Panc1 (cell line): ENCODE results near the gene LHFPL3.

Experiments
- CTCF ChIP-seq: fragments of 450-650 bp; IDR thresholded peaks from 2 replicates; pipeline ENCODE4 v1.5.1; 2017; ENCODE audit warnings: mild to moderate bottlenecking
- POLR2AphosphoS5 ChIP-seq: IDR thresholded peaks from 2 replicates; pipeline ENCODE4 v1.6.1; 2012; ENCODE audit warnings: mild to moderate bottlenecking, low read depth, low read length, moderate library complexity
- REST ChIP-seq, 2 experiments: IDR thresholded peaks; 2 replicates each; pipeline ENCODE4 v1.6.1; 2011 to 2012; ENCODE audit warnings: low read depth in 2 of 2, control low read depth in 1 of 2, low read length in 1 of 2, mild to moderate bottlenecking in 1 of 2, moderate library complexity in 1 of 2; ENCODE audit not compliant: insufficient read depth in 1 of 2

- no peak for TF ChIP-seq CTCF
- no peak for TF ChIP-seq POLR2AphosphoS5
- TF ChIP-seq REST (IDR thresholded peaks at IDR 0.05; ENCODE audit: insufficient read depth in 1 of 2, low read depth in 2 of 2, low read length in 1 of 2) = no peak
Measured at GRCh38 chr7:104604706-104605105, 276.3 kb downstream of the LHFPL3 start.
